ENCODE data around the gene USP40.

The USP40 gene

GRCh38 chr2:233556881-233557736 is 9.5 kb downstream of the USP40 start:
- DNase-seq = no peak

GRCh38 chr2:233553366-233553765 is 13.2 kb downstream of the USP40 start:
- DNase-seq = no peak

GRCh38 chr2:233551491-233551890 is 15.1 kb downstream of the USP40 start:
- no peak for DNase-seq

DNA sequence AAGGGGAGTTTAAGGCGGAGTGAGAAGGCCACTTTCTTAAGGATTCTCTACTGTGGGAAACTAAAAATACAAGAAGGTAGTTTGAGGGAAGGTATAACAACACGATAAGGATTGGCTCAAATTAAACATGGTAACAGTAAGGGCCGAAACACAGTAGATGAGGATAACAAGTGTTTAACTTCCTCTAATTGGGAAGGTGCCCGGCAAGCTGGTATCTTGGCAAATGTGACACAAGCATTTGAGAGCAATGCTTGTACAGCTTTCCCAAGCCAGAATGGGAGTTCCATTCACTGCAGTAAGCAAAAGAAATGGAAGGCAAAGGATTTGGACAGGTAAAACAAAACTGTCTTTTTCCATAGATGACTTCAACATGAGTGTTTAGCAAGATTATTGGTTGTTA is 19.8 kb downstream of the USP40 start:
- DNase-seq = no peak

DNA sequence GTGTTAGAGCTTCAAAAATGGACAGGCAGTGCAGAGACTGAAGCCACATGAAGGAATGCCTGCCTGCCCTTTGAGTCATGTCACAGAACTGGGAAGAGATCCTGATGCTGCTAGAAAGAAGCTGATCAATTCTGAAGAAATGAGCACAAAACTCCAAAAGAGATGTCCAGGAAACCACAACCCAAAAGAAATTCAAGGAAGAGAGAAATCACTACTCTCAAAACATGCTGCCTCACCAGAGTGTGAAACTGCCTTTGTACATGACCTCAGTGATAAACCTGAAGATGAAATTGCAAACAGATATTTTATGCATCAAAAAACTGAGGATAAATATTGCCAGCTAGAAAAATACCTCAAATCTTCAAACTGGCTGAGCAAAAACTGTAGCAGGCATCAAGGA is 20.5 kb downstream of the USP40 start:
- no peak for DNase-seq

DNA sequence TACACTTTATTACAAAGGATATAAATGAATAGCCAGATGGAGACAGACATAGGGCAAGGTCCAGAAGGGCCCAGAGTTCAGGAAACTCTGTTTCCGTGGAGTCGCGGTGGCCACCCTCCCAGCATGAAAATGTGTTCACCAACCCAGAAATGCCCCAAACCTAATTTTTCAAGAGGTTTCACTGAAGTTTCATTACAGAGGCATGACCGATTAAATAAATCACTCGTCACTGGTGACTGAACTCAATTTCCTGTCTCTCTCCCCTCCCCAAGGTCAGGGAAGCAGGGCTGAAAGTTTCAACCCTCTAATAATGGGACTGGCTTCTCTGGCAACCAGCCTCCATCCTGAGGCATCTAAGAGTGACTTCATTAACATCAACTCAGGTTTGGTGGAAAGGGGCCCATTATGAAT is 22.4 kb downstream of the USP40 start:
- DNase-seq = no peak

GRCh38 chr2:233542507-233542906 is 24.1 kb downstream of the USP40 start:
- no peak for DNase-seq

- DNase-seq = no peak
Measured at GRCh38 chr2:233538741-233539140, 27.8 kb downstream of the USP40 start.

GRCh38 chr2:233535271-233535670 is 31.3 kb downstream of the USP40 start:
- no peak for DNase-seq

DNA sequence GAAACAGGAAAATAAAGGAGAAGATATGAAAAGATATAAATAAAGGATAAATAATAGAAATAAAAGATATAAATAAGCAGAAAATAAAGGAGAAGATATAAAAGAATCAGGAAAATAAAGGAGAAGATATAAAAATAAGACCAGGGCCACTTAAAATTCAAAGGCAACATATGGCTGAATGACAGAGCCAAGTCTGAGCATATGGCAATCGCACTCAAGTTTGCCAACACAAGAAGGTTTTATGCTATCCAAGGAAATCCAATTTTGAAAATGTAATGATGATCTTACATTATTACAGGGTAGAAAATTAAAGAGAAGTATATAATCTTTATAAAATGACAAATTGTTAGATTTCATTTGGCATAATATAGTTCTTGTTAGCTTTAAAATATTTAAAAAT is 33.6 kb downstream of the USP40 start:
- no peak for DNase-seq

- DNase-seq = no peak
Measured at GRCh38 chr2:233531955-233532354, 34.6 kb downstream of the USP40 start.

- DNase-seq = no peak
Measured at GRCh38 chr2:233530381-233530780, 36.2 kb downstream of the USP40 start.

DNA sequence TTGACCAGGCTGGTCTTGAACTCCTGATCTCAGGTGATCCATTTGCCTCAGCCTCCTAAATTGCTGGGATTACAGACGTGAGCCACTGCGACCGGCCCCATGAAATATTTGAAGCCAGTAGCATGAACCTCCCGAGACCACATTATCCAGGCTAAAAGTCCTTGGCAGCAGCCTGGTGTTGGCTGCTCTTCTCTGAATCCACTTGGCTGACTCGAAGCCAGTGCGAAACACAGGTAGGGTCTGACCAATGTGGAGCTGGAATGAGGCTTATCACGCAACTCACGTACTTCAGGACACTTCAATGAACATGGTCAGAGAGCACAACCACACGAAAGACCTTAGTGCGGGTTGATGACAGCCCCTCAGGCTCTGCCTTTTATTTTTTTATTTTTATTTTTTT is 38.4 kb downstream of the USP40 start:
- DNase-seq = no peak

DNA sequence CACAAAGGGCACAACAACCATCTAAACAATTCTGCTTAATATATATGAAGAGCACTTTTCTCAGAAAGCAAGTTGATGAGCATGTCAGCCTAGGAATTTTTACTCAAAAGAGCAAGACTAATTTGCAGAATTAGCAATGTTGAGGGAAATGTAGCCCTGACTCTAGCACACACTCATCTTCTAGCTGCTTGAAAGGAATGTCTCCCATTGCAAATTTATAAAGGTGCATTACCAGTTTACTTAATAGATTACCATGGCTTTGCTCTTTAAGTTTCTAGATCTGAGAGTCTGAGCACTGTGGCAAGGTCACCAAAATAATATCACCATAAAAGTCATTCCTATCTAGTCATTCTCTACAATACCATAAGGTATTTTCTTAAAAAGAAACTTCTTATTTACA is 40.8 kb downstream of the USP40 start:
- no peak for DNase-seq

DNA sequence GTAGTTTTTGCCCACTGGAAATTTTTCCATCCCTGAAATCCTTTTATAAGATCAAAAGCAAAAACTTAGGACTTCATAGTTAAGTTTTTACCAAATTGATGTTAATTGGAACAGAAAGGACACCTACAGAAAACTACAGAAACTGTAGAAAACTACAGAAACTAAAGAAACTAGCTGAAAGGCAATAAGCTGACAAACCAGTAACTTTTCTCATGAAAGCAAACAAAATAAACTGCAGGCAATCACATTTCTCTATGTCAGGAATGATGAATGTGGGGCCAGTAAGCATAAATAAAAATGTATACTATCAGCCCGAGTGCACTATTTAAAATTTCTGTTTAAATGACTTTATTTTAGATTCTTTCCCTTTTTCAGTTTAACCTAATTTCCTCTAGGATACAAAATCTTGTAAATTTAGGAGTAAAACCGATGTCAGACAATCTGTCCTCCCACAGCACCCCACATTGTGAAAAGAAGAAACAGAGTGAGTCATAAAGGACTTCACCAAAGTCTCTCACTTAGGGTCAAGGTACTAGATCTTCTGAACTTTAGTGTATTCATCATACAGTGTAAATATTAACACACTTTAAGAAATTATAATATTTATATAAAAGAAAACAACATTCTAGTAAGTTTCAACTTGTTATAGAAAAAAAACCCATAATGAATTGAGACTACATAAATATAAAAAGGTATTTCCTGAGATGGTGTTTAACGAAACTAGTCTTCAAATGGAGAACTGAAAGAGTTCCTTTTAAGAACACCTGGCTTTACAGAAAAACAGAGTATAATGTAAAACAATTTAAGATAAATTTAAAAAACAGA is 46.6 kb downstream of the USP40 start:
- no peak for DNase-seq

DNA sequence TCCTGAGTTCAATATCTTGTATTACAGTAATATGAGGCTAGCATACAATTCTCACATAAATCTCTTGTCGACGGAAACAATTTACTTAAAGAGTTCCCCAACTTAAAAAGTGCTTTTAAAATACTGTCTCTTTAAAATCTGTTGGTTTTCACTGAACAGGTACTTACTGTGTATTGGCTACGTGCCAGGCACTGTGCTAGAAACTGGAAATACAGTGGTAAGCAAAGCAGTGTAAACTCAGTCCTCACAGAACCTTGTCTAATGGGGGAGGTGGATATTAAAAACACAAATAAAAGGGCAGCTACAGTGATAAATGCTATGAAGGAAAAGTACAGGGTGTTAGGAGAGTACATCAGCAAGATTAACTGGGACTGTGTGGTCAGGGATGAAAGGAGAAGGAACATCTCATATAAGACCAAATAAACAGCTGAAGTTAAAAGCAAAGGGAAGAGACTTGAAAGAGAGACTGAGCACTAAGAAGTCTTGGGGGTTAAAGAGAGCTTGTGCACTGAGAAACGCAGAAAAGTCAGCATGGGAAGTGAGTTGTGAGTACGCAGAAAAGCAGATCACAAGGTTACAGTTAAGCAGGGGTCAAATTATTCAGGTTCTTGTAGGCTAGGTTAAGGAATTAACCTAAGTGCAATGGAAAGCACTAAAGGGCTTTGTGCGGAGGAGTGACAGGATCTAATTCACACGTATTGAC is 52.5 kb downstream of the USP40 start:
- DNase-seq = no peak

DNA sequence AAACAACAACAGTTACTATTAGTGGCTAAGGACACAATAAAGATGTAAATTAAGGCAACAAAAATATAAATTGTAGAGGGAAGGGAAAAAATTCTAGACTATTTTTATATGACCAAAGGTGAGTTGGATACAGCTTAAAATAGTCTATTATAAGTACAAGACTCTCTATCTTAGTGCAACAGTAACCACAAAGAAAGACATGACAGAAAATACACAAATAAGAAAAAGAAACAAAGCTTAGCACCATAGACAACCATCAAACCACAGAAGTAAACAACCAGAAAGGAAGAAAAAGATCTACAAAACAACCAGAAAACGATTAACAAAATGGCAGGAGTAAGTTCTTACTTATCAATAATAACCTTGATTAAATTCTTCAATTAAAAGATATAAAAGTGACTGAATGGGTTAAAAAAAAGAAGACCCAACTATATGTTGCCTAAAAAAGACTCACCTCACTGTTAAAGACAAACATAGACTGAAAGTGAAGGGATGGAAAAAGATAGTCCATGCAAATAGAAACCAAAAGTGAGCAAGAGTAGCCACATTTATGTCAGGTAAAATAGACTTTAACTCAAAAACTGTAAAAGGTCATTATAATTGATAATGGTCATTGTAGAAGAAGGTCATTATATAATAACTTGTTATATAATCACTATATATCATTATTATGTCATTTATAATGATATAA is 62.5 kb downstream of the USP40 start:
- no peak for DNase-seq

DNA sequence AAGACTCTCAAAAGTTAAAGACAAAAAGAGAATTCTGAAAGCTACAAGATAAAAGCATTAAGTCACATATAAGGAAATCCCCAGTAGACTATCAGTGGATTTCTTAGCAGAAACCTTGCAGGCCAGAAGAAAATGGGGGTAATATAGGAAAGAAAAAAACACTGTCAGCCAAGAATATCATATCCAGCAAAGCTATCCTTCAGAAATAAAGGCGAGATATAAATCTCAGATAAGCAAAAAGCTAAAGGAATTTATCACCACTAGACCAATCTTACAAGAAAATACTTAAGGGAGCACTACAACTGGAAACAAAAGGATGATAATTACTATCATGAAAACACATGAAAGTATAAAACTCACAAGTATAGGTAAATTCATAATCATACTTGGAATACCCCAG is 63.1 kb downstream of the USP40 start:
- no peak for DNase-seq

- DNase-seq = no peak
Measured at GRCh38 chr2:233501198-233502076, 65.1 kb downstream of the USP40 start.

DNA sequence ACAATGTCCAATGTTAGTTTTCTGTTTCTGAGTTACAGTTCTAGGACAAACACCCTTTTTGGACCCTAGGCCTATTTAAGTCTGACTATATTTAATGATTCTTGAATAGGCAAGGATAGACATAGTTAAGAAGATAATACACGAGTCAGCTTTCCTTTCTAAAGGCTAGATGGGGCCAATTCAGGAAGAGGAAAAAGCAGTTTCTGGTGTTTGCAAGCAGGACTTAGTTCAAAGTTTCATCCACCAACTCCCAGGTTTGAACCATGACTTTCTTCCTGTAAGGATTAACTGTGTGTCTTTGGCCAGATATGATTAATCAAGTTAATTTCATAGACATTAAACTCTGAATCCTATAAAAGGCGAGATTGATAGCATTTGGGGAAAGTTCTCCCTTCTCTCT is 66.7 kb downstream of the USP40 start:
- DNase-seq = no peak

DNA sequence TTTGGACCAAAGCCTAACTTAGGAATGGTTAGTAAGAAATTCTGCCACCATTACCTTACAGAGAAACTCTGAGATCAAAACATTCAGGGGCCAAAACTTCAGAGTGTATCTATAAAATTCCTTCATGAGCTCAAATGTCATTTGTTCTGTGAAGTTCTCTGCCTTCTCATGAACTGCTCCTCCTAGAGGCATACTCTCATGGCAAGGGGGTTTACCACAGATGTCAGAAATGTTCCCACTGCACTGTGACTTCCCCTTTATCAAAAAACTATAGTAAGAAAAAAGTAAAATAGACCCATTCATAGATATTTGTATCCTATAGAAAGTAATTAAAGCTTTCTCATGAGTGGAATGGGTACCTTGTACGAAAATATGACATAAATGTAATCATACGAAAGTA is 68.5 kb downstream of the USP40 start:
- no peak for DNase-seq

DNA sequence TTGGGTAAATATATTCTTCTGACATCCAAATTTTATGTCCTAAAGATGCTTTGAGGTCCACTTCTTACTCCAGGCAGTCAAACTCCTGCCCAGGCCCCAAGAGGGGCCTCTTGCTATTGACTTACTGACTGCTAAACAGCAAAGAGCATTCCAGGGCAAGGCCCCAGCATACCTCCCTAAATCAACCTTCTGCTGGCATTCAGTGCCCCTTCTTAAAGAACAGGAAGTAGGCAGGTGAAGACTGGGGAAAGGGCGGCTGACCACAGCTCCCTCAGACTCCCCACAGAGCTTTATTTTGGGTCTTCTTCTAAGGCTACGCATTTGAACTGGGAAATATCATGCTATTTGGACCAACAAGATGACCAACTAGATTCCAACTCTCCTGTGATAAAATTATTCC is 68.9 kb downstream of the USP40 start:
- DNase-seq = no peak
